Measurements from ENCODE around the gene ASB7.

DNA sequence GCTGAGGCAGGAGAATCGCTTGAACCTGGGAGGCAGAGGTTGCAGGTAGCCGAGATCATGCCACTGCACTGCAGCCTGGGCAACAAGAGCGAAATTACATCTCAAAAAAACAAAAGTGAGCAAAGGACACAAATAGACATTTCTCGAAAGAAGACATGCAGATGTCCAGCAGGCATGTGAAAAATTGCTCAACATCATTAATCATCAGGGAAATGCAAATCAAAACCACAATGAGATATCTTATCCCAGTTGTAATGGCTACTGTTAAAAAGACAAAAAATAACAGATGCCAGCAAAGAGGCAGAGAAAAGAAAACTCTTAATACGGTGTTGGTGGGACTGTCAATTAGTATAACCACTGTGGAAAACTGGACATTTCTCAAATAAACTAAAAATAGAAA is 20.9 kb downstream of the ASB7 start:
- TF ChIP-seq EP300 (IDR thresholded peaks at IDR 0.05), result no peak
- TF ChIP-seq, protein P1, sequence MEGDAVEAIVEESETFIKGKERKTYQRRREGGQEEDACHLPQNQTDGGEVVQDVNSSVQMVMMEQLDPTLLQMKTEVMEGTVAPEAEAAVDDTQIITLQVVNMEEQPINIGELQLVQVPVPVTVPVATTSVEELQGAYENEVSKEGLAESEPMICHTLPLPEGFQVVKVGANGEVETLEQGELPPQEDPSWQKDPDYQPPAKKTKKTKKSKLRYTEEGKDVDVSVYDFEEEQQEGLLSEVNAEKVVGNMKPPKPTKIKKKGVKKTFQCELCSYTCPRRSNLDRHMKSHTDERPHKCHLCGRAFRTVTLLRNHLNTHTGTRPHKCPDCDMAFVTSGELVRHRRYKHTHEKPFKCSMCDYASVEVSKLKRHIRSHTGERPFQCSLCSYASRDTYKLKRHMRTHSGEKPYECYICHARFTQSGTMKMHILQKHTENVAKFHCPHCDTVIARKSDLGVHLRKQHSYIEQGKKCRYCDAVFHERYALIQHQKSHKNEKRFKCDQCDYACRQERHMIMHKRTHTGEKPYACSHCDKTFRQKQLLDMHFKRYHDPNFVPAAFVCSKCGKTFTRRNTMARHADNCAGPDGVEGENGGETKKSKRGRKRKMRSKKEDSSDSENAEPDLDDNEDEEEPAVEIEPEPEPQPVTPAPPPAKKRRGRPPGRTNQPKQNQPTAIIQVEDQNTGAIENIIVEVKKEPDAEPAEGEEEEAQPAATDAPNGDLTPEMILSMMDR (IDR thresholded peaks at IDR 0.05), result no peak
- TF ChIP-seq POLR2A (IDR thresholded peaks at IDR 0.05), result no peak
- TF ChIP-seq POLR2AphosphoS5 (IDR thresholded peaks at IDR 0.05), result no peak
